Endothelial cell (in vitro differentiated cells): ENCODE data around the gene ARIH1. TPM values are rescaled to one million over a fixed set of nuclear protein-coding genes. Genes with fewer than 3 reads are reported as not detected.

Experiments
- DNase-seq: peaks from one replicate; pipeline ENCODE4 v3.0.0; 2021; ENCODE audit warnings: low spot score
- H3K27ac Mint-ChIP-seq: one replicate; pipeline ENCODE4 v1.8.0; 2021; ENCODE audit warnings: mixed read lengths, inconsistent platforms; ENCODE audit not compliant: unreplicated experiment
- H3K27me3 Mint-ChIP-seq: one replicate; pipeline ENCODE4 v1.8.0; 2021; ENCODE audit warnings: mild to moderate bottlenecking, moderate library complexity, mixed read lengths, inconsistent platforms; ENCODE audit not compliant: unreplicated experiment
- H3K36me3 Mint-ChIP-seq: one replicate; pipeline ENCODE4 v1.8.0; 2021; ENCODE audit warnings: mild to moderate bottlenecking, low read depth, mixed read lengths, inconsistent platforms; ENCODE audit not compliant: unreplicated experiment
- H3K4me1 Mint-ChIP-seq: one replicate; pipeline ENCODE4 v1.8.0; 2021; ENCODE audit warnings: mild to moderate bottlenecking, mixed read lengths, inconsistent platforms; ENCODE audit not compliant: unreplicated experiment
- H3K4me3 Mint-ChIP-seq: one replicate; pipeline ENCODE4 v1.8.0; 2021; ENCODE audit warnings: mild to moderate bottlenecking, mixed read lengths, inconsistent platforms; ENCODE audit not compliant: unreplicated experiment
- H3K9me3 Mint-ChIP-seq: one replicate; pipeline ENCODE4 v1.8.0; 2021; ENCODE audit warnings: mixed read lengths, inconsistent platforms; ENCODE audit not compliant: unreplicated experiment
- CTCF ChIP-seq: fragments of 200-600 bp; sonication (generic); IDR thresholded peaks from one replicate; pipeline ENCODE4 v1.5.0; 2021; ENCODE audit warnings: antibody characterized with exemption; ENCODE audit not compliant: unreplicated experiment
- total RNA-seq: library from RNA; stranded (reverse); fragmentation: NEBNext Ultra II Directional; extraction: Animal tissue kit (Norgen Biotek cat#: 25700); gene quantifications from one replicate; pipeline ENCODE4 v1.2.1, GENCODE V29; 2021; ENCODE audit not compliant: unreplicated experiment

Gene ARIH1
- total RNA-seq, 1 donor from 2014 or later = 184 TPM

GRCh38 chr15:72590427-72590826, 116.3 kb downstream of the ARIH1 start:
- no peak for TF ChIP-seq CTCF
- Mint-ChIP-seq H3K27ac (no peak overlapping the region), H3K9me3 (no peaks in the 10 kb centered on the region), H3K27me3 (no peaks in the 10 kb centered on the region), H3K4me3 (no peak overlapping the region), H3K36me3 (peaks cover 3% of the 10 kb centered on the region), H3K4me1 (peaks cover 6% of the 10 kb centered on the region)
- no peak for DNase-seq

GRCh38 chr15:72591361-72591760, 117.2 kb downstream of the ARIH1 start:
- peaks cover 6% of the 10 kb centered on the region for H3K4me1 Mint-ChIP-seq
- no peaks in the 10 kb centered on the region for H3K27me3 Mint-ChIP-seq
- no peak overlapping the region for H3K4me3 Mint-ChIP-seq
- H3K27ac Mint-ChIP-seq = no peak overlapping the region
- DNase-seq = no peak
- H3K9me3 Mint-ChIP-seq = no peaks in the 10 kb centered on the region
- H3K36me3 Mint-ChIP-seq = no peaks in the 10 kb centered on the region
- no peak for TF ChIP-seq CTCF

- Mint-ChIP-seq H3K36me3 (no peaks in the 10 kb centered on the region), H3K4me1 (peaks cover 6% of the 10 kb centered on the region), H3K4me3 (no peak overlapping the region), H3K27me3 (no peaks in the 10 kb centered on the region), H3K9me3 (no peaks in the 10 kb centered on the region), H3K27ac (no peak overlapping the region)
- TF ChIP-seq CTCF = no peak
- DNase-seq = no peak
Observed at GRCh38 chr15:72592097-72592496, 118.0 kb downstream of the ARIH1 start.

GRCh38 chr15:72592676-72593075, 118.5 kb downstream of the ARIH1 start:
- H3K27ac Mint-ChIP-seq = no peak overlapping the region
- H3K4me1 Mint-ChIP-seq = peaks cover under 1% of the 10 kb centered on the region
- no peaks in the 10 kb centered on the region for H3K9me3 Mint-ChIP-seq
- no peak for DNase-seq
- no peaks in the 10 kb centered on the region for H3K27me3 Mint-ChIP-seq
- no peak overlapping the region for H3K4me3 Mint-ChIP-seq
- TF ChIP-seq CTCF = no peak
- no peaks in the 10 kb centered on the region for H3K36me3 Mint-ChIP-seq

GRCh38 chr15:72593838-72594237, 119.7 kb downstream of the ARIH1 start:
- no peak overlapping the region for H3K27ac Mint-ChIP-seq
- no peak for DNase-seq
- H3K36me3 Mint-ChIP-seq = no peaks in the 10 kb centered on the region
- H3K4me3 Mint-ChIP-seq = no peak overlapping the region
- no peaks in the 10 kb centered on the region for H3K9me3 Mint-ChIP-seq
- no peak for TF ChIP-seq CTCF
- no peaks in the 10 kb centered on the region for H3K4me1 Mint-ChIP-seq
- no peaks in the 10 kb centered on the region for H3K27me3 Mint-ChIP-seq
